ENCODE data around the gene CHRM4. TPM values are rescaled to one million over a fixed set of nuclear protein-coding genes. Genes with fewer than 3 reads are reported as not detected.
A peak's percentile ranks its signal among the peaks of the same experiment; 100 is the strongest.

The CHRM4 gene
- total and polyA plus RNA-seq, 2 of the 13 experiments (the other 11 are each of a cell fraction or from before 2014, with no cell fraction given): 0.13 to 0.21 TPM

GRCh38 chr11:46380340-46381047 is 11.1 kb downstream of the CHRM4 start (continued):
- TF ChIP-seq HES4 (CRISPR knock-in tag; IDR thresholded peaks at IDR 0.05; ENCODE audit: borderline replicate concordance) (no peak), HMGXB4 (CRISPR knock-in tag; IDR thresholded peaks at IDR 0.05; ENCODE audit: borderline replicate concordance in 1 of 2, low read depth in 1 of 2) (no peak; a peak in 2 of 4 replicates), ZNF282 (IDR thresholded peaks at IDR 0.05; ENCODE audit: partially characterized antibody) (no peak), TEAD3 (CRISPR knock-in tag; optimal IDR thresholded peaks at IDR 0.05; ENCODE audit: borderline replicate concordance) (no peak), ZNF644 (CRISPR knock-in tag; IDR thresholded peaks at IDR 0.05; ENCODE audit: low read depth) (no peak), POGZ (CRISPR knock-in tag; IDR thresholded peaks at IDR 0.05) (no peak), ETV5 (CRISPR knock-in tag; IDR thresholded peaks at IDR 0.05; ENCODE audit: borderline replicate concordance) (no peak), CCAR2 (optimal IDR thresholded peaks at IDR 0.05; ENCODE audit: low read depth, low read length) (no peak), ZNF460 (CRISPR knock-in tag; IDR thresholded peaks at IDR 0.05; ENCODE audit: borderline replicate concordance) (no peak), FOXJ3 (CRISPR knock-in tag; IDR thresholded peaks at IDR 0.05; ENCODE audit: borderline replicate concordance) (no peak; the same call in 1 of the 2 replicates), ZNF775 (CRISPR knock-in tag; IDR thresholded peaks at IDR 0.05; ENCODE audit: borderline replicate concordance) (no peak), IRX3 (CRISPR knock-in tag; IDR thresholded peaks at IDR 0.05; ENCODE audit: borderline replicate concordance, low read depth) (no peak), SIX1 (CRISPR knock-in tag; IDR thresholded peaks at IDR 0.05; ENCODE audit: borderline replicate concordance) (no peak), ZNF251 (CRISPR knock-in tag; IDR thresholded peaks at IDR 0.05) (no peak), ZNF652 (CRISPR knock-in tag; IDR thresholded peaks at IDR 0.05; ENCODE audit: borderline replicate concordance, low read depth) (no peak), ZNF674 (CRISPR knock-in tag; IDR thresholded peaks at IDR 0.05; ENCODE audit: low read depth) (no peak), PAWR (CRISPR knock-in tag; IDR thresholded peaks at IDR 0.05; ENCODE audit: borderline replicate concordance) (no peak), MIER2 (CRISPR knock-in tag; IDR thresholded peaks at IDR 0.05) (no peak), ZNF713 (CRISPR knock-in tag; IDR thresholded peaks at IDR 0.05) (peak; percentile 46; the same call in 1 of the 2 replicates), ZSCAN9 (CRISPR knock-in tag; IDR thresholded peaks at IDR 0.05; ENCODE audit: borderline replicate concordance) (no peak), LBX2 (CRISPR knock-in tag; IDR thresholded peaks at IDR 0.05; ENCODE audit: borderline replicate concordance) (no peak), CSRNP2 (CRISPR knock-in tag; conservative IDR thresholded peaks at IDR 0.05; ENCODE audit: low read depth) (no peak), ZBTB38 (CRISPR knock-in tag; IDR thresholded peaks at IDR 0.05) (no peak), RXRA (CRISPR knock-in tag; IDR thresholded peaks at IDR 0.05) (peak; percentile 69), ZNF225 (CRISPR knock-in tag; IDR thresholded peaks at IDR 0.05) (no peak)
- TF ChIP-seq, protein P1, sequence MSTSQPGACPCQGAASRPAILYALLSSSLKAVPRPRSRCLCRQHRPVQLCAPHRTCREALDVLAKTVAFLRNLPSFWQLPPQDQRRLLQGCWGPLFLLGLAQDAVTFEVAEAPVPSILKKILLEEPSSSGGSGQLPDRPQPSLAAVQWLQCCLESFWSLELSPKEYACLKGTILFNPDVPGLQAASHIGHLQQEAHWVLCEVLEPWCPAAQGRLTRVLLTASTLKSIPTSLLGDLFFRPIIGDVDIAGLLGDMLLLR (CRISPR knock-in tag; IDR thresholded peaks at IDR 0.05): no peak
